Ramos (cell line): ENCODE results near the gene PINLYP.
"Not testable (repeated sequence)": the region's sequence is repeated elsewhere in the genome, so short reads cannot be mapped to it uniquely, and the experiment has no call there.

Source experiments
- in situ Hi-C: fragments of 300-500 bp; cut with MboI; formaldehyde crosslinking; loops from one replicate; pipeline ENCODE4 v1.14.3; 2022; ENCODE audit warnings: low sequenced_read_pairs; ENCODE audit not compliant: unreplicated experiment

PINLYP gene

GRCh38 chr19:43598445-43599240 is 23.0 kb downstream of the PINLYP start:
- in situ Hi-C loops: no loop called here

GRCh38 chr19:43599635-43600295 is 24.2 kb downstream of the PINLYP start:
- in situ Hi-C loops: no loop called here

GRCh38 chr19:43600326-43600725 is 24.7 kb downstream of the PINLYP start:
- in situ Hi-C loops: not testable (repeated sequence)

GRCh38 chr19:43605875-43606568 is 30.4 kb downstream of the PINLYP start:
- in situ Hi-C loops: no loop called here

GRCh38 chr19:43606569-43607229 is 31.1 kb downstream of the PINLYP start:
- in situ Hi-C loops: no loop called here

- in situ Hi-C loops: no loop called here
Measured at GRCh38 chr19:43607238-43608205, 31.9 kb downstream of the PINLYP start.

- in situ Hi-C loops: no loop called here
Measured at GRCh38 chr19:43609872-43610271, 34.3 kb downstream of the PINLYP start.

GRCh38 chr19:43610493-43610892 is 34.9 kb downstream of the PINLYP start:
- in situ Hi-C loops: no loop called here

- in situ Hi-C loops: no loop called here
Measured at GRCh38 chr19:43611788-43612187, 36.2 kb downstream of the PINLYP start, which contains the start of gene SRRM5. Gene SRRM5 (plus strand): TSS chr19:43612088. CDS start chr19:43612122, 34 bp downstream.

- in situ Hi-C loops: no loop called here
Measured at GRCh38 chr19:43612374-43612773, 36.8 kb downstream of the PINLYP start.

GRCh38 chr19:43616306-43616705 is 40.7 kb downstream of the PINLYP start:
- in situ Hi-C loops: no loop called here

GRCh38 chr19:43616954-43617353 is 41.4 kb downstream of the PINLYP start:
- in situ Hi-C loops: no loop called here

GRCh38 chr19:43618921-43619261 is 43.3 kb downstream of the PINLYP start:
- in situ Hi-C loops: no loop called here

- in situ Hi-C loops: no loop called here
Measured at GRCh38 chr19:43619262-43620060, 43.9 kb downstream of the PINLYP start, which contains the start of gene ZNF428. Gene ZNF428 (minus strand): TSS chr19:43619629. CDS start chr19:43614304, 5,325 bp downstream.

GRCh38 chr19:43620061-43621001 is 44.7 kb downstream of the PINLYP start:
- in situ Hi-C loops: no loop called here

- in situ Hi-C loops: no loop called here
Measured at GRCh38 chr19:43622070-43622469, 46.5 kb downstream of the PINLYP start.

GRCh38 chr19:43622956-43623355 is 47.4 kb downstream of the PINLYP start:
- in situ Hi-C loops: no loop called here
